OCI-M2 (cell line): ENCODE data around the gene OR2B2.

Experiments
- DNase-seq: peaks from one replicate; lab custom pipeline; 2025; ENCODE audit not compliant: unreplicated experiment; lab: John Stamatoyannopoulos, UW

Gene OR2B2

GRCh38 chr6:27867945-27868300 lies 44.3 kb downstream of the OR2B2 start:
- no peak for DNase-seq

- DNase-seq, result peak; percentile 95
Observed at GRCh38 chr6:27867051-27867944, 44.9 kb downstream of the OR2B2 start.

- DNase-seq, result peak; percentile 86
Observed at GRCh38 chr6:27866357-27867050, 45.7 kb downstream of the OR2B2 start.

GRCh38 chr6:27865850-27866356 lies 46.3 kb downstream of the OR2B2 start:
- DNase-seq, result no peak

- peak; percentile 95 for DNase-seq
Observed at GRCh38 chr6:27864906-27865849, 47.0 kb downstream of the OR2B2 start.

GRCh38 chr6:27863962-27864905 lies 48.0 kb downstream of the OR2B2 start:
- no peak for DNase-seq

- no peak for DNase-seq
Observed at GRCh38 chr6:27862396-27863066, 49.7 kb downstream of the OR2B2 start.

GRCh38 chr6:27861861-27862260 lies 50.3 kb downstream of the OR2B2 start:
- no peak for DNase-seq

GRCh38 chr6:27861276-27861840 lies 50.8 kb downstream of the OR2B2 start:
- DNase-seq, result no peak
